CD4-positive, alpha-beta T cell (primary cell): ENCODE measurements around the gene GGTA1. TPM values are rescaled to one million over a fixed set of nuclear protein-coding genes. Genes with fewer than 3 reads are reported as not detected.
A peak's percentile ranks its signal among the peaks of the same experiment; 100 is the strongest.
"Not testable (repeated sequence)": the region's sequence is repeated elsewhere in the genome, so short reads cannot be mapped to it uniquely, and the experiment has no call there.

Source experiments
- ATAC-seq: fragments of 200-7000 bp; cut with Tn5 transposase; one replicate; pipeline ENCODE4 v1.10.0; 2022; ENCODE audit warnings: mild to moderate bottlenecking; ENCODE audit not compliant: poor library complexity
- CTCF ChIA-PET: fragments of 350-600 bp; sonication (Branson Sonifier 250); formaldehyde crosslinking; loops from one replicate; lab custom pipeline; 2021; ENCODE audit warnings: antibody characterized with exemption, inconsistent platforms; lab: Charles Lee
- POLR2A ChIA-PET: fragments of 350-600 bp; sonication (Branson Sonifier 250); formaldehyde crosslinking; loops from one replicate; lab custom pipeline; 2021; ENCODE audit warnings: antibody characterized with exemption, inconsistent platforms; lab: Charles Lee
- DNase-seq, 14 experiments: peaks; one replicate each; pipeline ENCODE4 v3.0.0-alpha.2; 2013 to 2020; ENCODE audit warnings: mixed read lengths in 2 of 14
- H3K27ac ChIP-seq, 2 donors: one replicate each; pipeline versions ENCODE4 v1.5.1 to v1.7.0; 2013; ENCODE audit warnings: low read length in 2 of 2, low read depth in 1 of 2, mild to moderate bottlenecking in 1 of 2
- H3K27me3 ChIP-seq, 2 experiments: 1 replicate in 1 of 2; 2 replicates in 1 of 2; pipeline versions ENCODE4 v1.6.1 to v1.7.0; 2013; ENCODE audit warnings: low read length in 2 of 2, control low read depth in 1 of 2, mild to moderate bottlenecking in 1 of 2, moderate library complexity in 1 of 2; ENCODE audit not compliant: insufficient read depth in 2 of 2, control insufficient read depth in 1 of 2
- H3K36me3 ChIP-seq: one replicate; pipeline ENCODE4 v1.6.1; 2013; ENCODE audit warnings: low read length, control low read depth; ENCODE audit not compliant: insufficient read depth
- H3K4me1 ChIP-seq: one replicate; pipeline ENCODE4 v1.6.1; 2013; ENCODE audit warnings: low read length, control low read depth; ENCODE audit not compliant: insufficient read depth
- H3K4me3 ChIP-seq: one replicate; pipeline ENCODE4 v1.5.1; 2013; ENCODE audit warnings: mild to moderate bottlenecking, low read length, moderate library complexity
- H3K9me3 ChIP-seq, 2 experiments: 1 replicate in 1 of 2; 2 replicates in 1 of 2; pipeline versions ENCODE4 v1.6.1 to v1.7.0; 2013; ENCODE audit warnings: low read length in 2 of 2, mild to moderate bottlenecking in 2 of 2, control low read depth in 1 of 2, moderate library complexity in 1 of 2; ENCODE audit not compliant: control insufficient read depth in 1 of 2, insufficient read depth in 1 of 2
- H3K27ac Mint-ChIP-seq: one replicate; pipeline ENCODE4 v1.8.0; 2020; ENCODE audit warnings: mixed read lengths
- H3K27me3 Mint-ChIP-seq: one replicate; pipeline ENCODE4 v1.8.0; 2021; ENCODE audit warnings: mixed read lengths
- H3K36me3 Mint-ChIP-seq: one replicate; pipeline ENCODE4 v1.8.0; 2021; ENCODE audit warnings: low read depth, mixed read lengths
- H3K4me1 Mint-ChIP-seq: one replicate; pipeline ENCODE4 v1.8.0; 2021; ENCODE audit warnings: low read depth, mixed read lengths
- H3K4me3 Mint-ChIP-seq: one replicate; pipeline ENCODE4 v1.8.0; 2020; ENCODE audit warnings: mild to moderate bottlenecking, mixed read lengths
- H3K9me3 Mint-ChIP-seq: one replicate; pipeline ENCODE4 v1.8.0; 2020; ENCODE audit warnings: mixed read lengths
- intact Hi-C, 2 experiments: fragments of 100-400 bp; cut with DNase I in 1 of 2; cut with micrococcal nuclease in 1 of 2; formaldehyde crosslinking; loops; one replicate each; pipeline versions ENCODE4 v1.15.1 to v1.9.0; 2023 to 2025; cut with DNase I, micrococcal nuclease
- total RNA-seq, 174 experiments: library from RNA in 2 of 174; stranded (reverse) in 2 of 174; gene quantifications; one replicate each; pipeline ENCODE4 v1.2.3 and lab custom pipeline; 2021 to 2026
- TF ChIP-seq, protein P1 (sequence below): fragments of 200-600 bp; IDR thresholded peaks from one replicate; pipeline ENCODE4 v1.8.0; 2022; ENCODE audit warnings: antibody characterized with exemption, mild to moderate bottlenecking

The GGTA1 gene
- total RNA-seq, 2 experiments from 2014 or later, result not detected

- Histone ChIP-seq H3K36me3 (no peaks in the 10 kb centered on the region), H3K4me3 (no peak overlapping the region), H3K9me3 (no peaks in the 10 kb centered on the region), H3K27ac (no peak overlapping the region), H3K4me1 (no peaks in the 10 kb centered on the region), H3K27me3 (peaks cover 16 to 20% of the 10 kb centered on the region in 2 experiments)
- H3K4me1 Mint-ChIP-seq, result no peaks in the 10 kb centered on the region
- no peak overlapping the region for H3K4me3 Mint-ChIP-seq
- H3K36me3 Mint-ChIP-seq, result no peaks in the 10 kb centered on the region
- POLR2A ChIA-PET, result no interaction called here
- no peaks in the 10 kb centered on the region for H3K9me3 Mint-ChIP-seq
- H3K27me3 Mint-ChIP-seq, result peaks cover 35% of the 10 kb centered on the region
- ATAC-seq (no peak), DNase-seq (peak in 2 of 14 experiments; percentile 14 to 25)
- H3K27ac Mint-ChIP-seq, result no peak overlapping the region
- TF ChIP-seq, protein P1, sequence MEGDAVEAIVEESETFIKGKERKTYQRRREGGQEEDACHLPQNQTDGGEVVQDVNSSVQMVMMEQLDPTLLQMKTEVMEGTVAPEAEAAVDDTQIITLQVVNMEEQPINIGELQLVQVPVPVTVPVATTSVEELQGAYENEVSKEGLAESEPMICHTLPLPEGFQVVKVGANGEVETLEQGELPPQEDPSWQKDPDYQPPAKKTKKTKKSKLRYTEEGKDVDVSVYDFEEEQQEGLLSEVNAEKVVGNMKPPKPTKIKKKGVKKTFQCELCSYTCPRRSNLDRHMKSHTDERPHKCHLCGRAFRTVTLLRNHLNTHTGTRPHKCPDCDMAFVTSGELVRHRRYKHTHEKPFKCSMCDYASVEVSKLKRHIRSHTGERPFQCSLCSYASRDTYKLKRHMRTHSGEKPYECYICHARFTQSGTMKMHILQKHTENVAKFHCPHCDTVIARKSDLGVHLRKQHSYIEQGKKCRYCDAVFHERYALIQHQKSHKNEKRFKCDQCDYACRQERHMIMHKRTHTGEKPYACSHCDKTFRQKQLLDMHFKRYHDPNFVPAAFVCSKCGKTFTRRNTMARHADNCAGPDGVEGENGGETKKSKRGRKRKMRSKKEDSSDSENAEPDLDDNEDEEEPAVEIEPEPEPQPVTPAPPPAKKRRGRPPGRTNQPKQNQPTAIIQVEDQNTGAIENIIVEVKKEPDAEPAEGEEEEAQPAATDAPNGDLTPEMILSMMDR, result peak; percentile 35
- CTCF ChIA-PET, result no interaction called here
- intact Hi-C loops, result no loop called here
Measured at GRCh38 chr9:121463026-121463807, 36.4 kb downstream of the GGTA1 start.

DNA sequence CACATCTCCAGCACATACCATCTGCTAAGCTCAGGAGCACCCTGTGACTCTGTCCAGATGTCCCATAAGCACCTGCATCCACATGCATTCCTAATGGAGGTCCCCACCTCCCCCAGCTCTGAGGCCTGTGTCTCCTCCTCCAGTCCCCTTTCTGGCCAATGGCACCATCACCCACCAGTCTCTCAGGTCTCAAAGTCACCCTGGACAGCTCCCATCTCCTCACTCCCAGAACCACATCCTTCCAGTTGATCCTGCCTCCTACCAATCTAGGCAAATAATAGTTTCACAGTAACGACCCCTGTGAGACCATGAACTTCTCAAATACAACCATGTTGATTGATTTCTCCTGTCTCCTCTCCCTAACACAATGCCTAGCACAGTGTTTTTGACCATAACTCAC is 40.1 kb downstream of the GGTA1 start:
- H3K9me3 ChIP-seq, result no peaks in the 10 kb centered on the region
- H3K27ac Mint-ChIP-seq, result no peak overlapping the region
- peaks cover 3% of the 10 kb centered on the region for H3K4me1 ChIP-seq
- peaks cover 33% of the 10 kb centered on the region for H3K27me3 Mint-ChIP-seq
- no peak for ATAC-seq
- H3K27me3 ChIP-seq, result peaks cover 18 to 20% of the 10 kb centered on the region in 2 experiments
- POLR2A ChIA-PET, result no interaction called here
- H3K36me3 ChIP-seq, result no peaks in the 10 kb centered on the region
- H3K4me3 ChIP-seq, result no peak overlapping the region
- intact Hi-C loops, result no loop called here
- H3K4me1 Mint-ChIP-seq, result no peaks in the 10 kb centered on the region
- DNase-seq, result no peak
- no peaks in the 10 kb centered on the region for H3K9me3 Mint-ChIP-seq
- CTCF ChIA-PET, result no interaction called here
- H3K4me3 Mint-ChIP-seq, result no peak overlapping the region
- TF ChIP-seq, protein P1, result no peak
- H3K36me3 Mint-ChIP-seq, result no peaks in the 10 kb centered on the region
- no peak overlapping the region for H3K27ac ChIP-seq

DNA sequence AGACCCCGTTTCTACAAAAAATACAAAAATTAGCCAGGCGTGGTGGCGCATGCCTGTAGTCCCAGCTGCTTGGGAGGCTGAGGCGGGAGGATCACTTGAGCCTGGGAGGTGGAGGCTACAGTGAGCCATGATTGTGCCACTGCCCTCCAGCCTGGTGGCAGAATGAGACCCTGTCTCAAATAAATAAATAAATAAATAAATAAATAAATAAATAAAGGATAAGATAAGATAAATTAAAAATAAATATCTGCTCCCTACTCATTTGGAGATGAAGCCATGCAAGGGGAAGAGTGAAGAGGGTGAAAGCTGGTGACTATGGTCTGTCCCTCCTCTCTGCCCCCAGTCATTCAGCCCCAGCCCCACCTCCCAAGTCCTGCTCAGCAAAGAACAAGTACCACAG is 41.2 kb downstream of the GGTA1 start:
- intact Hi-C loops, H3K27ac ChIP-seq, ATAC-seq, H3K4me1 ChIP-seq, H3K36me3 Mint-ChIP-seq, H3K36me3 ChIP-seq, H3K9me3 ChIP-seq, POLR2A ChIA-PET, DNase-seq, H3K4me3 Mint-ChIP-seq, CTCF ChIA-PET, H3K27ac Mint-ChIP-seq, H3K4me1 Mint-ChIP-seq, H3K4me3 ChIP-seq, H3K9me3 Mint-ChIP-seq: not testable (repeated sequence)
- peaks cover 33% of the 10 kb centered on the region for H3K27me3 Mint-ChIP-seq
- H3K27me3 ChIP-seq, result peaks cover 18 to 20% of the 10 kb centered on the region in 2 experiments
